NCI-H345 (cell line): ENCODE data around the gene PGPEP1.

Source experiments
- DNase-seq: peaks from one replicate; lab custom pipeline; 2025; lab: John Stamatoyannopoulos, UW

PGPEP1 gene, protein sequence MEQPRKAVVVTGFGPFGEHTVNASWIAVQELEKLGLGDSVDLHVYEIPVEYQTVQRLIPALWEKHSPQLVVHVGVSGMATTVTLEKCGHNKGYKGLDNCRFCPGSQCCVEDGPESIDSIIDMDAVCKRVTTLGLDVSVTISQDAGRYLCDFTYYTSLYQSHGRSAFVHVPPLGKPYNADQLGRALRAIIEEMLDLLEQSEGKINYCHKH

DNA sequence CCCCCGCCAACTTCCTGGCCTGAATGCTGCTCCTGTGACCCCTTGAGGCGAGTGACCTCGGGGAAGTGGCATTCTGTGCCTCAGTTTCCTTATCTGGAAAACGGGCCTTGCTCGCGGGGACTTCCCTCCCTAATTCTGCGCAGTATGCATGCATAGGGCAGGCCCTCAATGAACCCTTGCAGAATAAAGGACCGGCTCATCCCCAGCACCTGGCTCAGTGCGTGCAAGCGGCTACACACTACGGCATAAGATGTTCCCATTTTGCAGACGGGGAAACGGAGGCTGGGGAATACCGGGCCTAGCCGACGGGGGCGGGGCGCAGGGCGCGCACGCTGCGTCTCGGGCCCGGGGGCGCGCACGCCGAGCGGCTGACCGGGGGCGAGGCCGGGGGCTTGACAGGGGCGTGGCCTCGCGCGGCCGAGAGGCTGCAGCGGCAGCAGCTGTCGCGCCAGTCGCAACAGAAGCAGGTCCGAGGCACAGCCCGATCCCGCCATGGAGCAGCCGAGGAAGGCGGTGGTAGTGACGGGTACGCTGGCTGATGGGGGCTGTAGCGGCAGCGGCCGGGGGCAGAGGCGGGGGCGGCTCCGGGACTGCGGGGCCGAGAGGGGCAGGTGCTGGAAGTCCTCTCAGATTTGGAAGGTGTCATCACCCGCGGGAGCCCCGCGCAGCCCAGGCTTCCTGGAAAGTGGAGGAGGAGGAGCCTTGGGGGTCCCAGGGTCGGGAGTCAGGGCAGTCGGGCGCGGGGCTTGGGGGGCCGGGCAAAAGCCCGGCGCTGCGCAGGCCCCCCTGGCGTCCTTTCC lies at the start of gene PGPEP1:
PGPEP1 (plus strand) TSS at position 409 of the 800 bp plus-strand sequence; CDS start at position 493, 84 bp downstream.
- peak; percentile 67 for DNase-seq

DNA sequence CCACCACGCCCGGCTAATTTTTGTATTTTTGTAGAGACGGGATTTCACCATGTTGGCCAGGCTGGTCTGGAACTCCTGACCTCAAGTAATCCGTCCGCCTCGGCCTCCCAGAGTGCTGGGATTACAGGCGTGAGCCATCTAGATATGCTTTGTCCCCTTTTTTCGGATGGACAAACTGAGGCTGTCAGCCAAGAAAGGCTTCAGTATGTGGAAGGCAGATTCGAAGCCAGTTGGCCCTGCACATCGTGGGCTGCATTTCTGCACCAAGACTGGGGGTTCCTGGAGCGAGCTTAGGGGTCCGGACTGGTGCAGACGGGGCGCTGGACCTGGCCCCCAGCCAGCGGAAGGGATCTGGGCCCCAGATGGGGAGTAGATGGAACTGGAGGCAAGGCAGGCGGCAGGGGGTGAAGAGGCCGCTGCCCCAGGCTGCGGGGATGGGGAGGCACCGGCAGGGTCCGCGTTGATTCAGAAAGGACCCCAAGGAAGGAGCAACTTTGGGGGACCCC lies 49.3 kb upstream of the PGPEP1 start:
- no peak for DNase-seq

DNA sequence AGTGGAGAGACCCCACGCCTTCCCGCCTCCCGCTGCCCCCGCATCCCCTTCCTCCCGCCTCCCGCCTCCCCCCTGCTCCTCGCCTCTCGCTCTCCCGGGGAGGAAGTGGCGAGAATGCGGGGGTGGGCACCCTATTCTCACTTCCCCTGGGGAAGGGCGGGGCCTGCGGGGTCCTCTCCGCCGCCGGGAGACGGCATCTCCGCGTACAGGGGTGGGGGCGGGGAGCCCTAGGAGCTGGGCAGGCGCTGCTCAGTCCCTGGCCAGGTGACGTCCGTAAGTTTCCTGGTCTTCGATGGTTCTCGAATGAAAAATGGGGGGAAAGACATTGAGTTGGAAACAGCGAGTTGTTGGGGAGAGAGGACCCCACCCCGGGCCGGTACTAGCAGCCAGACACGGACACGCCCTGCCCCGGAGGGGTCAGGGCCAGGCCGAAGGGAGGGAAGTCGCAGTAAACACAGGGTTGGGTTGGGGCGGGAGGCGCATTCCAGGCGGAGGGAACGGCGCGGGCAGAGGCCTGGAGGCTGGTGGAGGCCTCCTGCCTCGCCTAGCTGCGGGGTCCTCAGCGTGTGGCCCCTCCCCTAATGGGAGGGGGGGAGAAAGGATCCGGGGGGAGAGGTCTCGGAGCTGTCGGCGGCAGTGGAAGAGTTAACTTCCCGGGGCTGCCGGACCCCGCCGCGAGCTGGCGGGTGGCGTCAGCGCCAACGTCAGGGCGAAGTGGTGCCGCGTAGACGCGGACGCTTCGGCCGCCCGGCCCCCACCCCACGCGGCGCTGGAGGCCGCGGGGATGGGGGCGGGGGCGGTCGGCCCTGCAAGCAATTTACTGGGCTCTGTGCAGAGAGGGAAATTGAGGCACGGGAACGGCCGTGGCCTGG lies 48.6 kb upstream of the PGPEP1 start:
- peak; percentile 28 for DNase-seq

DNA sequence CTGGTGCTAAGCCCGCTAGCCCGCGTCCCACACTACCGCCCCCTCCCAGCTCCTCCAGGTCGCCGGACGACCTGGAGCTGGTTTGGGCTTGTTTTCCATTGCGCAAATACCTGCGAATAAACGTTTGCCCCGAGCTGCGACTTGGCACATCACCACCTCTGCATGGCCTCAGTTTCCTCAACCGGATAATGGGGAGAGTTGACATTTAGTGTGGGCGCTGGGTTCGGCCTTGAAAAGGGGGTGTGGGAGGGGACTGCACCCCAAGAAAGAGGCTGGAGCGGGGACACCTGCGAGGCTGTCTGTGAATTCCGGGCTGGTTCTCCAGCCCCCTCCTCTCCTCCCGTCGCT lies 48.0 kb upstream of the PGPEP1 start:
- no peak for DNase-seq

DNA sequence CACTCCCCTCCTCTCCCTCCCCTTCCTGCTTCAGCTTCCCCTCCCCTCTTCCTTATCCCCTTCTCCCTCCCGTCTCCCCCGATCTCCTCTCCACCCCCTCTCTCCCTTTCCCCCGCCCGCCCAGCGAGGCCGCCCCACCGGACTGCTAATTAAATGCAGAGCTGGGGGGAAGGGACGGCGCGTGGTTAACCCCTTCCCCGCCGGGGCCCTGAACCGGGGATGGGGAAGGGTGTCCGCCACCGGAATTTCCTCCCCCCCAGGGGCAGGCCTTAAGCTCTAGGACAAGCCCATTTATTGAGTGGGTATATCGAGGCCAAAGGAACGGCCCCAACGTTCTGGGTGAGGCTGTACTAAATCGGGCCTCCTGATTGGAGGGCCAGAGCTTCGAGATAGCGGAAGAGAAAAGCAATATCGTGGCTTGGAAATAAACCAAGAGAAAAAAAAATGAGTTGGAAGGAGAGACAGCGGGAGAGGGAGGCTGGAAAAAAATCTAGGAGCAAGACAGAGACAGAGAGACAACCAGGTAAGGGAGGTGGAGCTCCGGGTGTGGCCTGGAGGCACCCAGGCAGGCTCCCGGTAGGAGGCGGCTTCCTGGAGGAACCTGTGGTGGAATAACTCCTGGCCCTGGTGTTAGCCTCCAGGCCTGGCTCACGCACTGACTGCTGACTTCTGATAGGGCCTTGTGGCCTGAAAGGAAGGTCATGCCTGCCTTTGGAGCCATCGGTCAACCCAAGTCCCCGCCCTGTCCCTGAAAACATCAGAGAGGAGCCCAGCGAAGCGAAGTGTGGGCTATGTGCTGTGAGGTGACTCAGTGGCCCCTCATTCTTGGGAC lies 47.4 kb upstream of the PGPEP1 start:
- DNase-seq: no peak

DNA sequence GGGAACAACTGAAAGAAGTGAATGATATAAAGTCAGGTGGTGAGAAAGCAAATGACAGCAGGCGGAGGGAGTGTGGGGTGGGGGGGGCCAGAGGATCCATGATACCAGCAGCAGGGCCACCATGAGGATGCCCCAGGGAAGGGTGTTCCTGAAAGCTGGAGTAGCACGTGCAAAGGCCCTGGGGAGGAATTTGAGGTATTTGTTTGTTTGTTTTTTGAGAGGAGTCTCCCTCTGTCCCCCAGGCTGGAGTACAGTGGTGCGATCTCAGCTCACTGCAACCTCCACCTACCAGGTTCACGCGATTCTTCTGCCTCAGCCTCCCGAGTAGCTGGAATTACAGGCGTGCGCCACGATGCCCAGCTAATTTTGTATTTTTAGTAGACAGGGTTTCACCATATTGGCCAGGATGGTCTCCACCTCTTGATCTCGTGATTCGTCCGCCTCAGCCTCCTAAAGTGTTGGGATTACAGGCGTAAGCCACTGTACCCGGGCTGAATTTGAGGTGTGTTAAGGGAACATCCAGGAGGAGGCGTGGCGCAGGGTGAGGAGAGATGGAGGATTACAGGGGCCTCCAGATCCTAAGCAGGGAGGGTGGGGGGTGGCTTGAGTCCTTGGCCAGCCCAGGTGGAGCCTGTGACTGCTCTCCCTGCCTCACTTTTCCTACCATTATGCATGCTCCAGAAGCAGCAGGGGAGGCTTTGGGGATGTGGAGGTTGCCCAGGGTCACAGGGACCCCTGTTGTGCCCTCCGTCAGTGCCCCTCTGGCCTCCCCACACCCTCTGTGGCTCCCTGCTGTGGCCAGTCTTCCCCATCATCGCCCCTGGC lies 46.5 kb upstream of the PGPEP1 start:
- DNase-seq: no peak

DNA sequence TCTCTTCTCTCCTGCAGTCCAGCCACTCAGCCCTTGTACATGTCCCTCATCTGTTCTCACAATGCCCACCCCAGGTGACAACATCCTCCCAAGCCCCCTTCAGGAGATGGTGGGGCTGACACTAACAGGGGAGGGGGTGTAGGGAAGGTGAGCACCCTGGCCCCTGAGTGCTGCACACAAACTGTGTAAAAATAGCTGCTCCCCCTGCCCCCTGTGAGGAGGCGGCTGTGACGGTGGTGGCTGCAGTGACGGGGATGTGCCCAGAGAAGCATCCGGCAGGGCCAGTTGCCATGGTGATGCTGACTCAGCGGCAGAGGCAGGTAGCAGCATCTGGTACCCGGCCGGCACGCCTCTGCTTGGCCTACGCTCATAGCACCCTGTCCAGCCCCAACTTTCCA lies 45.9 kb upstream of the PGPEP1 start:
- peak; percentile 37 for DNase-seq

DNA sequence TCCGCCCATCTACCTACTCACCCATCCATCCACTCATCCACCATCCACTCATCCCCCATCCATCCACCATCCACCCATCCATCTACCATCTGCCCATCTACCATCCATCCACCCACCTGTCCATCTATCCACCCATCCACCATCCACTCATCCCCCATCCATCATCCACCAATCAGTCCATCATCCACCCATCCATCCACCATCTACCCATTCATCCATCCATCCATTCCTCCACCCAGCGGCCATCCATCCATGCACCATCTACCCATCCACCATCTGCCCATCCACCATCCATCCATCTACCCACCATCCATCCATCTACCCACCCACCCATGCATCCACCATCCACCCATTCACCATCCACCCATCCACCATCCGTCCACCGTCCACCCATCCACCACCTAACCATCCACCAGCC lies 45.4 kb upstream of the PGPEP1 start:
- DNase-seq: no peak

DNA sequence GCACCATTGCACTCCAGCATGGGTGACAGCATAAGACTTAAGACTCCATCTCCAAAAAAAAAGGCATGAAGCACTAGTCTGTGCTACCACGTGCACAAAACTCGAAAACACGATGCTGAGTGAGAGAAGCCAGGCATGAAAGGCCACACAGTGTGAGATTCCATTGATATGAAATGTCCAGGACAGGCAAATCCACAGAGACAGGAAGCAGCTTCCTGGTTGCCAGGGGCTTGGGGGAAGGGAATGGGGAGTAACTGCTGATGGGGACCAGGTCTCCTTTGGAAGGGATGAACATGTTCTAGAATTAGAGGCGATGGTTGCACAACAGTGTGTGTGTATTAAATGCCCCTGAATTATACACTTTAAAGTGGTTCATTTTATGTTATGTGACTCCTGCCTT lies 43.1 kb upstream of the PGPEP1 start:
- no peak for DNase-seq

DNA sequence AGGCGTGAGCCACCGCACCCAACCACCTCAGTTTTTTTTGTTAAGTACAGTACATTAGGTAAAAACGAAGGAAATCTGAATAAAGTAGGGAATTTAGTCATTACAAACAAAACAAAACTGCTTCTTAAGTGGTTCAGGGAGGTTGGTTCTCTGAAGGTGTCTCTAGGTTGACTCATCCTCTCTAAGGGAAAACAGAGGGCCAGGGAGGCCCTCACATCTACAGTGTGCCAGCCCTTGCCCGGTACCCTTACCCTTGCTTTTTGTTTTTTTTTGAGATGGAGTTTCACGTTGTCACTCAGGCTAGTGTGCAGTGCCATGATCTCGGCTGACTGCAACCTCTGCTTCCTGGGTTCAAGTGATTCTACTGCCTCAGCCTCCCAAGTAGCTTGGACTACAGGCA lies 41.8 kb upstream of the PGPEP1 start:
- DNase-seq: no peak

DNA sequence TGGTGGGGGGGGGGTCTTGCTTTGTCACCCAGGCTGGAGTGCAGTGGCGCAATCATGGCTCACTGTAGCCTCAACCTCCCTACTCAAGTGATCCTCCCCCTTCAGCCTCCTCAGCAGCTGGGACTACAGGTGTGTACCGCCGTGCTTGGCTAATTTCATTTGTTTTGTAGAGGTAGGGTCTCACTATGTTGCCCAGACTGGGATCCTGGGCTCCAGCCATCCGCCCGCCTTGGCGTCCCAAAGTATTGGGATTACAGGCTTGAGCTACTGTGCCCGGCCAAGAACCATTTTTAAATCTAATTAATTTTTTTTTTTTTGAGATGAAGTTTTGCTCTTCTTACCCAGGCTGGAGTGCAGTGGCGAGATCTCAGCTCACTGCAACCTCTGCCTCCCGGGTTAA lies 40.7 kb upstream of the PGPEP1 start:
- DNase-seq: no peak

DNA sequence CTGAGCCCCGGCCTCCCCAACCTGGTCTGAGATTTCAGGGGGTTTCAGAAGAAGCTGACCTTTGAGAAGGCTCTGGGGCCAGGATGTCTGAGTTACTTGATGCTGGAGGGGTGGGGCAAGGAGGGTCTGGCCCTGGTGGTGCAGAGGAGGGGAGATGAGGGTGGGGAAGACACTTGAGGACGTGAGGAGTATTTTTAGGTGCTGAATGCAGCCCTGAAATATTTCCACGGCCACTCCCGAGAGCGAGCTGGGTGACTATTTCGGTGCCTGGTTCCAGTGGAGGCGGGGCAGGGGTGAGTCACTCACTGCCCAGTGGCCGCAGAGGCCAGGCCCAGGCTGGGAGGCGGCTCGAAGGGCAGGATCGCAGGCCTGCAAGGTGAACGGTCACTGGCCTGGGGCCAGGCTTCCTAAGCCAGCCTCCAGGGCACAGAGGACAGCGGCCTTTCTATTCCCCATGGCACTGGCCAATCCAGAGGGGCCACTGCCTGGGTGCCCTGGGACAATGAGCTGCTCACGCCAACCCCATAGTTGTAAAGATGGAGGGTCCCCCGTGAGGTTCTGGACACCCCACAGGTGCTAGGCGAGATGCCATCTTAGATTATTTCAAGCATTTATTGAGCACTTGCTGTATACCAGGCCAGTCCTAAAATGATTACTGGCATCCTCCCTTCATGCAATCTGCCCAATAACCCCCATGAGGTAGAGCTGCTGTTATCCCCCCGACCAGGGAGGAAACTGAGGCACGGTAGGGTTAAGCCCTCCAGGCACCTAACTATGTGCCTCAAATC lies 39.3 kb upstream of the PGPEP1 start:
- DNase-seq: no peak

DNA sequence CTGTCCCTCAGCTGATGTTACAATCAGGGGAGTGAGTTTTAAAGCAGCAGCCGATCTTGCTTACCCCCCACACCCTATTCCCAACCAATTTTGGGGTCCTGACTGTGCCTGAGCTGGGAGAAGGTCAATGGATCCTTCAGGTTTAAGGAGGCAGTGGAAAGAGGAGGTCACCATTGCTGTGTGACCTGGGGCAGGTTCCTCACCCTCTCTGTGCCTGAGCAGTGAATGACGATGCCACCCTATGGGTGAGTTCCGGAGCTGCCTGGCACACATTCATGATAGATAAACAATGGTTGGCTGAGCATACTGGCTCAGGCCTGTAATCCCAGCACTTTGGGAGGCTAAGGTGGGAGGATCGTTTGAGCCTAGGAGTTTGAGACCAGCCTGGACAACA lies 38.7 kb upstream of the PGPEP1 start:
- no peak for DNase-seq

DNA sequence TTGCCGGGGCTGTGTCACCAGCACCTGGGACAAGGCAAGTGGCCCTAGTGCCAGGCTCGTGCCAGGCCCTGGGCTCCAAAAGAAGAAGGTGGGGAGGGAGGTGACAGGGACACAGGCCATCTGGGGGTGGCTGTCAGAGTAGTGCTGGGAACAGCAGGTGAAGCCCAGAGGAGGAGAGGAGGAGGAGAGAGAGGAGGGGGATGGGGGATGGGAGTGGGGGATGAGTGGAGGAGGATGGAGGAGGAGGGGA lies 36.3 kb upstream of the PGPEP1 start:
- DNase-seq: no peak

DNA sequence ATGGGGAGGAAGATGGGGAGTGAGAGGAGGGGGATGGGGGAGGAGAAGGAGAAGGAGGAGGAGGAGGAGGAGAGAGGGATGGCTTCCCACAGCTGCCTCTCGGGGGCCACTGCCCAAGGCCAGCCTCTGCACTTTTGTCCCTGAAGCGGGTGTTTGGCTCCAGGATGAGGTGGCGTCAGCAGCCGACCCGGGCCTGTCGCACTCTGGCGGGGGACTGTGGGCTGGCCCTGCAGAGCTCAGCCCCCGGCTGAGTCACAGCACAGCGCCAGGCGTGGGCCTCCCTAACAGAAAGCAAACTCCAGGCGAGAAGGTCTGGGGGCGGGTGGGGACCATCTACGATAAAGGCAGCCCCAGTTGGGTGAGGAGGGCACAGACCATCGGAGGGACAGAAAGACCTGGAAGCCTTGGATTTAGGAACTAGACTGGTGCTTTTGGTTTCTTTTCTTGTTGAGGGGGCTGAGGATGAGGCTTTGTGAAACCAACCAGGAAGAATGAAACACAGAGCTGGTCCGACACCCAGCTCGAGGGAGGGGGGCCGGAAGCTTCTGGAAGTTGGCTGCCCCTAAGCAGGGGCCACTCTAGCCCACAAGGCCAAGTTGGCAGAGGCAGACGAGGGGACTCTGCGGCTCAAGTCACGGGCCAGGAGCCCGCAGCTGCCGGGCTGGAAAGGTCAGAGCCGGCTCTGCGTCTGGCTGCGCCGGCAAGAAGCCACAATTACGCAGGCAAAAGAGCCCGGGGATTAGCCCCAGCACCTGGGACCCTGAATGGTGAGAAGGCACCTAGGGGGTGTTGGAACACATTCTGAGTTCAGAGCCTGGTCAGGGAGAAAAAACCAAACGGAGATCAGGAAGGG lies 35.7 kb upstream of the PGPEP1 start:
- no peak for DNase-seq

DNA sequence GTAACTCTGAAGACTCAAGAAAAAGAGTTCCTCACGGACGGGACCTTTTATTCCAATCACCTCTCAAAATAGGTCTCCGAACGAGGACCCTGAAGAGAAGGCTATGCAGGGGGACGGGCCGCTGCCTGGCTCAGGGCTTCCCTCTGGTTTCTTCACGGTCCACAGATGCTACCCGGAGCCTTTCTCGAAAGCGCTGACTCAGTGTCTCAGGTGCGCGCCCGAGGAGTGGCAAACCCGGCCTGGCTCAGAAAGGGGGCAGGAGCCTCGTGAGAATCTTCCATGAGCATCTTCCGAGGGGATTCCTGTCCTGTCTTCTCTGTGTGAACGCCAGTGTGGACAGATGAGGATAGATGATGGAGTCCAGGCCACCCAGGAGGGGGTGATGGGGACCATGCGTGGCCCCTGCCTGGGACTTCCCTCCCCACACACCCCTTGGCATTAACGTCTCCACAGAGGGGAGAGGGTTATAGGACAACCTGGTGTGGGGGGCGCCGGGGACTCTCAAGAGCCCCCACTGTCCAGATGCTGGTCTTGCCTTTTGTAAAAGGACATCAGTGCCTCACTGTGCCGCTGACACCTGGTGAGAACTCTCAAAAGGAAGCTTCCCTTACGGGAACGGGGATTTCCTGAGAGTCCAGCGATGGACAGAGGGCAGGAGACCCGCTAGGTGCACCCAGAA lies 34.0 kb upstream of the PGPEP1 start:
- DNase-seq: no peak

DNA sequence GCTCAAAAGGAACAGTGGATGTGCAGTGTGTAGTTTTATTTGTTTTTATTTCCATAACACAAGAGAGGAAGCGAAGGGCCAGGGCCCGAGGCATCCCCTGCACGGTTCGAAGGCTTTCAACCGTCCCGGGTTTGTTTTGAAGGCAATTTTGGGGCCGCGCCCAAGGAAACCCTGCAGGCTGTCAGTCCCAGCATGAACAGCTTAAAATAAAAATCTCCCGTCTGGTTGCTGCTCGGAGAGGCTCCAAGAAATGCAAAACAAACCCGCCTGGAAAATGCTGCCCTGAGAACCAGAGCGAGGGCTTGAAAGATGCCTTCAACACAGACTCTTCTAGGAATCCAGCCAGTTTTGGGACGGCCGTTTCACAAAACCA lies 33.5 kb upstream of the PGPEP1 start:
- DNase-seq: no peak

DNA sequence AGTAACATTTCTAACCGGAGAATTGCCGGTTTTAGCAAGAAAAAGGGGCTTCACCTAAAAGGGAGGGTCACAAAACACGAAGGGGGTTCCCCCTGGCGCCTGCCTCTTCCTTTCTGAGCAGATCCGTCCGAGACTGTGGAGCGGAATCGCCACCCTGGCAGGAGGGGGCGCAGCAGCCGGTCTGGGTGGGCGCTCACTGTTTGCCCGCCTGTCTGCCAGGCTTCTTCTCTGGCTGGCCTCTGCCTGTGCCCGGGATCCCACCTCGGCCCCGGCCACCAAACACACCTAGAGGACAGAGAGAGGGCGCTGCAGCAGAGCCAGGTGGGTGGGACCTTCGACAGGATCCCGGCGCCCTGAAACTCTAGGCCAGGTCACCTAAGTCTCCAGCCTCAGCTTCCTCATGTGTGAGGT lies 33.1 kb upstream of the PGPEP1 start:
- DNase-seq: no peak
